Spleen (tissue), 11 donors: Measurements from ENCODE around the gene HSPB8. TPM values are rescaled to one million over a fixed set of nuclear protein-coding genes. Genes with fewer than 3 reads are reported as not detected.
A peak's percentile ranks its signal among the peaks of the same experiment; 100 is the strongest.

Experiments
- DNase-seq: peaks from one replicate; pipeline ENCODE4 v3.0.0-alpha.2; 2020
- H3K27ac ChIP-seq, 8 donors: fragments of 200-600 bp; sonication (generic) in 7 of 8; 1 replicate in 4 of 8; 2 replicates in 4 of 8; pipeline versions ENCODE4 v1.5.0 to v1.8.0; 2016 to 2021; ENCODE audit warnings: inconsistent platforms in 4 of 8, mild to moderate bottlenecking in 4 of 8, moderate library complexity in 1 of 8
- H3K27me3 ChIP-seq, 7 donors: fragments of 200-600 bp; sonication (generic) in 6 of 7; replicated peaks in 1 of 7; 1 replicate in 4 of 7; 2 replicates in 3 of 7; pipeline versions ENCODE4 v1.5.0 to v1.8.0; 2016 to 2021; ENCODE audit warnings: inconsistent platforms in 3 of 7, mild to moderate bottlenecking in 1 of 7
- H3K36me3 ChIP-seq, 6 donors: fragments of 200-600 bp; sonication (generic) in 5 of 6; 1 replicate in 4 of 6; 2 replicates in 2 of 6; pipeline versions ENCODE4 v1.5.0 to v1.8.0; 2016 to 2021; ENCODE audit warnings: inconsistent platforms in 2 of 6
- H3K4me1 ChIP-seq, 6 donors: fragments of 200-600 bp; sonication (generic) in 5 of 6; 1 replicate in 3 of 6; 2 replicates in 3 of 6; pipeline versions ENCODE4 v1.5.0 to v1.8.0; 2016 to 2021; ENCODE audit warnings: inconsistent platforms in 3 of 6
- H3K4me3 ChIP-seq, 8 donors: fragments of 200-600 bp; sonication (generic) in 7 of 8; 1 replicate in 4 of 8; 2 replicates in 4 of 8; pipeline versions ENCODE4 v1.5.0 to v1.8.0; 2016 to 2021; ENCODE audit warnings: inconsistent platforms in 4 of 8, mild to moderate bottlenecking in 4 of 8, moderate library complexity in 2 of 8
- H3K9me3 ChIP-seq, 8 donors: fragments of 200-600 bp; sonication (generic) in 7 of 8; 1 replicate in 4 of 8; 2 replicates in 4 of 8; pipeline versions ENCODE4 v1.5.0 to v1.8.0; 2016 to 2021; ENCODE audit warnings: inconsistent platforms in 4 of 8
- POLR2A ChIP-seq, 3 donors: fragments of 450-650 bp; IDR thresholded peaks; one replicate each; pipeline ENCODE4 v1.5.1; 2017; ENCODE audit warnings: antibody characterized with exemption in 3 of 3, mild to moderate bottlenecking in 1 of 3
- POLR2AphosphoS5 ChIP-seq, 3 donors: sonication (generic); formaldehyde crosslinking; IDR thresholded peaks; one replicate each; pipeline ENCODE4 v1.5.1; 2017; ENCODE audit warnings: antibody characterized with exemption in 3 of 3
- WGBS, 5 donors: extraction: QIAGEN DNeasy Blood & Tissue Kit in 3 of 5; methylation state at CpG; one replicate each; pipeline versions ENCODE4 v1.1.5 to v1.1.7; 2013 to 2018; 5-methylcytosine and 5-hydroxymethylcytosine counted together
- intact Hi-C: fragments of 100-400 bp; cut with DNase I; formaldehyde crosslinking; loops from one replicate; pipeline ENCODE4 v1.15.0; 2023; ENCODE audit warnings: low total_unique reads
- polyA plus RNA-seq, 3 donors: library from polyadenylated mRNA; stranded (reverse); fragments of 200-250 nt; gene quantifications; one replicate each; pipeline ENCODE4 v1.2.1, GENCODE V29; 2013
- total RNA-seq, 7 donors: library from RNA; depleted of rRNA in 3 of 7; stranded (reverse); fragments of >200 nt in 3 of 7; fragmentation: NEBNext Ultra II Directional in 4 of 7; extraction: Animal tissue kit (Norgen Biotek cat#: 25700) in 4 of 7; gene quantifications; one replicate each; pipeline versions ENCODE4 v1.1.0 to v1.2.1, GENCODE V29; 2016 to 2021
- TF ChIP-seq, protein P1 (sequence below), 11 experiments: fragments of 200-600 bp in 7 of 11; fragments of 450-650 bp in 4 of 11; sonication (generic) in 4 of 11; IDR thresholded peaks in 8 of 11; conservative IDR thresholded peaks in 3 of 11; 1 replicate in 7 of 11; 2 replicates in 4 of 11; pipeline versions ENCODE4 v1.4.0 to v1.8.0; 2016 to 2021; ENCODE audit warnings: antibody characterized with exemption in 11 of 11, inconsistent platforms in 4 of 11, mild to moderate bottlenecking in 1 of 11
- donor health status: healthy with polysubstance abuse.
- donor health status: DM: no; HTN: no; CAD: no; lungs with moderate emphysema.
- donor health status: DM: no; HTN: no; CAD: no.
- donor health status: Bipolar disorder and iron deficiency.
- donor health status: healthy.
- donor health status: DM: no; HTN: no; CAD: no.
- donor health status: DM: yes; HTN: yes; CAD: no.

HSPB8 gene
- total and polyA plus RNA-seq, 10 donors: 14.1 to 109 (median 50.0) TPM

GRCh38 chr12:119171691-119172425 is 6.9 kb upstream of the HSPB8 start:
- WGBS, 5 donors: 79 to 82% (median 80%) methylated on average over 15 of the region's 15 CpGs
- Histone ChIP-seq H3K27me3 (peaks cover 0 to 13% (median 0%) of the 10 kb centered on the region in 7 donors), H3K27ac (no peak overlapping the region), H3K4me3 (no peak overlapping the region), H3K36me3 (no peaks in the 10 kb centered on the region), H3K4me1 (no peaks in the 10 kb centered on the region), H3K9me3 (no peaks in the 10 kb centered on the region)
- TF ChIP-seq POLR2A (IDR thresholded peaks at IDR 0.05) (no peak), POLR2AphosphoS5 (IDR thresholded peaks at IDR 0.05) (no peak)
- TF ChIP-seq, protein P1, sequence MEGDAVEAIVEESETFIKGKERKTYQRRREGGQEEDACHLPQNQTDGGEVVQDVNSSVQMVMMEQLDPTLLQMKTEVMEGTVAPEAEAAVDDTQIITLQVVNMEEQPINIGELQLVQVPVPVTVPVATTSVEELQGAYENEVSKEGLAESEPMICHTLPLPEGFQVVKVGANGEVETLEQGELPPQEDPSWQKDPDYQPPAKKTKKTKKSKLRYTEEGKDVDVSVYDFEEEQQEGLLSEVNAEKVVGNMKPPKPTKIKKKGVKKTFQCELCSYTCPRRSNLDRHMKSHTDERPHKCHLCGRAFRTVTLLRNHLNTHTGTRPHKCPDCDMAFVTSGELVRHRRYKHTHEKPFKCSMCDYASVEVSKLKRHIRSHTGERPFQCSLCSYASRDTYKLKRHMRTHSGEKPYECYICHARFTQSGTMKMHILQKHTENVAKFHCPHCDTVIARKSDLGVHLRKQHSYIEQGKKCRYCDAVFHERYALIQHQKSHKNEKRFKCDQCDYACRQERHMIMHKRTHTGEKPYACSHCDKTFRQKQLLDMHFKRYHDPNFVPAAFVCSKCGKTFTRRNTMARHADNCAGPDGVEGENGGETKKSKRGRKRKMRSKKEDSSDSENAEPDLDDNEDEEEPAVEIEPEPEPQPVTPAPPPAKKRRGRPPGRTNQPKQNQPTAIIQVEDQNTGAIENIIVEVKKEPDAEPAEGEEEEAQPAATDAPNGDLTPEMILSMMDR (IDR thresholded peaks at IDR 0.05 in 8 of 11, conservative IDR thresholded peaks at IDR 0.05 in 3 of 11): no peak
- intact Hi-C loops: no loop called here
- no peak for DNase-seq

GRCh38 chr12:119175081-119175480 is 3.6 kb upstream of the HSPB8 start:
- Histone ChIP-seq H3K9me3 (no peaks in the 10 kb centered on the region), H3K27ac (no peak overlapping the region), H3K36me3 (no peaks in the 10 kb centered on the region), H3K4me1 (peaks cover 0 to 4% (median 0%) of the 10 kb centered on the region in 6 donors), H3K4me3 (no peak overlapping the region), H3K27me3 (peaks cover 0 to 37% (median 0%) of the 10 kb centered on the region in 7 donors)
- 72 to 85% (median 79%) methylated on average over 5 of the region's 5 CpGs for WGBS, 5 donors
- no peak for DNase-seq
- intact Hi-C loops: no loop called here
- TF ChIP-seq POLR2A (IDR thresholded peaks at IDR 0.05): no peak

- H3K27me3 ChIP-seq: peaks cover 0 to 37% (median 0%) of the 10 kb centered on the region in 7 donors
- no peaks in the 10 kb centered on the region for H3K36me3 ChIP-seq
- no peaks in the 10 kb centered on the region for H3K9me3 ChIP-seq
- peak overlapping the region in 2 of 8 donors; percentile 6 for H3K4me3 ChIP-seq
- H3K4me1 ChIP-seq: peaks cover 0 to 4% (median 0%) of the 10 kb centered on the region in 6 donors
- intact Hi-C loops: no loop called here
- WGBS, 5 donors: 52 to 66% (median 56%) methylated on average over 19 to 21 of the region's 21 CpGs
- peak overlapping the region in 1 of 8 donors; percentile 10 for H3K27ac ChIP-seq
- no peak for DNase-seq
- TF ChIP-seq POLR2AphosphoS5 (IDR thresholded peaks at IDR 0.05) (peak in 1 of 3 donors; percentile 53), POLR2A (IDR thresholded peaks at IDR 0.05) (no peak)
- TF ChIP-seq, protein P1 (IDR thresholded peaks at IDR 0.05 in 8 of 11, conservative IDR thresholded peaks at IDR 0.05 in 3 of 11): no peak
Observed at GRCh38 chr12:119176267-119177055, 2.3 kb upstream of the HSPB8 start.

- H3K36me3 ChIP-seq: no peaks in the 10 kb centered on the region
- H3K4me1 ChIP-seq: peaks cover 0 to 6% (median 0%) of the 10 kb centered on the region in 6 donors
- WGBS, 5 donors: 88 to 93% (median 89%) methylated on average over 4 of the region's 4 CpGs
- no peak overlapping the region for H3K4me3 ChIP-seq
- no peaks in the 10 kb centered on the region for H3K9me3 ChIP-seq
- H3K27me3 ChIP-seq: peaks cover 0 to 37% (median 0%) of the 10 kb centered on the region in 7 donors
- no peak for DNase-seq
- intact Hi-C loops: no loop called here
- TF ChIP-seq POLR2A (IDR thresholded peaks at IDR 0.05): no peak
- no peak overlapping the region for H3K27ac ChIP-seq
Observed at GRCh38 chr12:119177056-119177325, 1.7 kb upstream of the HSPB8 start.
